Measurements from ENCODE around the gene ZBTB24. TPM values are rescaled to one million over a fixed set of nuclear protein-coding genes. Genes with fewer than 3 reads are reported as not detected.

The ZBTB24 gene
- polyA plus RNA-seq, 2 of the 4 experiments (the other 2 are of a cell fraction) = 4.5 to 5.4 TPM

DNA sequence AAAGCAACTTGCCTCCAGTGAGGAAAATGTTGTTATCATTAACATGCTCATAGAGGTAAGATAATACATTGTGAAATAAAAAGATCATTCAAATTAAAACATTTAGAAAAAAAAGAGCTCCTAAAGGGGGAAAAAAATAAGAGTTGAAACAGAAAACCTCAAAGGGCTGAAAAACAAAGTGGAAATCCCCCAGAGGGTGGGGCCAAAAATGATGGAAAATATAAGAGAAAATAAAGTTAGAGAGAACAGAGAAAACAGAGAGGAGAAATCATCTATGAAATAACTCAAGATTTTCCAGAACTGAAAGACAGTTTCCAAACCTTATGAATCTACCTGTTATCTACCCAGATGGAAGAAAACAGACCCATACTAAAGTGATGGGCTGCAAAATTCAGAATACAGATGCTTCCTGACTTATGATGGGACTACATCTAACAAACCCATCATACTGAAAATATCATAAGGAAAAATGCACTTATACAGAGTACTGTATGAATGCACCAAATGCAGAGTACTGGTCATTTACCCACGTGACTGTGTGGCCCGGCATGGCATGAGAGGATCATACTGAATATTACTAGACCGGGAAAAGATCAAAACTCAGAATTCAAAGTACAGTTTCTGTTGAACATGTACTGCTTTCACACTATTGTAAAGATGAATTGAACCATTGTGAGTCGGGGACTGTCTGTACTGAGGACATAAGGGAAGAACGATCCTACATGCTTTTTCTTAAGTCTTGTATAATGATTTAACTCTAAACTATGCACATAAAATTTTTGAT, 4.0 kb downstream of the ZBTB24 start:
- Histone ChIP-seq H3K4me3 (no peak overlapping the region), H3K27ac (no peak overlapping the region), H3K9me3 (no peaks in the 10 kb centered on the region), H3K4me1 (peaks cover 43% of the 10 kb centered on the region; the same call in 2 of the 3 replicates), H3K4me2 (peak overlapping the region; percentile 48)
- TF ChIP-seq JUNB (IDR thresholded peaks at IDR 0.05) (no peak), CBX2 (IDR thresholded peaks at IDR 0.05; ENCODE audit: borderline replicate concordance, low read depth) (no peak), HOXB13 (CRISPR knock-in tag; IDR thresholded peaks at IDR 0.05; ENCODE audit: low read depth) (no peak), CHD4 (IDR thresholded peaks at IDR 0.05; ENCODE audit: borderline replicate concordance) (no peak), REST (IDR thresholded peaks at IDR 0.05) (no peak), HDAC2 (IDR thresholded peaks at IDR 0.05) (no peak), SMC3 (IDR thresholded peaks at IDR 0.05) (no peak), CBX8 (IDR thresholded peaks at IDR 0.05) (no peak), MYC (IDR thresholded peaks at IDR 0.05; ENCODE audit: borderline replicate concordance, low read length) (no peak), RFX5 (IDR thresholded peaks at IDR 0.05) (no peak), ZNF302 (CRISPR knock-in tag; IDR thresholded peaks at IDR 0.05) (no peak), RAD21 (conservative IDR thresholded peaks at IDR 0.05 in 1 of 2, IDR thresholded peaks at IDR 0.05 in 1 of 2) (no peak), RARB (CRISPR knock-in tag; IDR thresholded peaks at IDR 0.05) (no peak), POLR2A (IDR thresholded peaks at IDR 0.05; ENCODE audit: low read length) (no peak), HOXA7 (CRISPR knock-in tag; IDR thresholded peaks at IDR 0.05) (no peak)
- TF ChIP-seq, protein P1, sequence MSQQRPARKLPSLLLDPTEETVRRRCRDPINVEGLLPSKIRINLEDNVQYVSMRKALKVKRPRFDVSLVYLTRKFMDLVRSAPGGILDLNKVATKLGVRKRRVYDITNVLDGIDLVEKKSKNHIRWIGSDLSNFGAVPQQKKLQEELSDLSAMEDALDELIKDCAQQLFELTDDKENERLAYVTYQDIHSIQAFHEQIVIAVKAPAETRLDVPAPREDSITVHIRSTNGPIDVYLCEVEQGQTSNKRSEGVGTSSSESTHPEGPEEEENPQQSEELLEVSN (IDR thresholded peaks at IDR 0.05; ENCODE audit: borderline replicate concordance, low read depth) = no peak
- TF ChIP-seq, protein P2, sequence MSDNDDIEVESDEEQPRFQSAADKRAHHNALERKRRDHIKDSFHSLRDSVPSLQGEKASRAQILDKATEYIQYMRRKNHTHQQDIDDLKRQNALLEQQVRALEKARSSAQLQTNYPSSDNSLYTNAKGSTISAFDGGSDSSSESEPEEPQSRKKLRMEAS (IDR thresholded peaks at IDR 0.05) = no peak
- DNase-seq (ENCODE audit: low read depth in 1 of 2, low spot score in 1 of 2) (no peak), FAIRE-seq (no peak), ATAC-seq (no peak)
- ChIA-PET CTCF (interaction anchor here (0.7 to 0.8 kb wide), 2 partner anchors 15 to 708 kb away, joined by 4 to 5 read pairs; no protein-coding TSS in a partner anchor), POLR2A (interaction anchor here (0.7 kb wide), 1 partner anchor 212 kb away, joined by 6 read pairs; the partner anchor contains the start of genes AK9 and FIG4)
- WGBS (ENCODE audit: missing lambda C conversion rate) = 82% methylated on average over 5 of the region's 5 CpGs

GRCh38 chr6:109478222-109478805, 4.7 kb downstream of the ZBTB24 start:
- DNase-seq (ENCODE audit: low read depth in 1 of 2, low spot score in 1 of 2) (no peak), ATAC-seq (no peak), FAIRE-seq (no peak)
- Histone ChIP-seq H3K4me3 (no peak overlapping the region), H3K4me2 (peak overlapping the region; percentile 48), H3K9me3 (no peaks in the 10 kb centered on the region), H3K4me1 (peaks cover 43% of the 10 kb centered on the region; the same call in 2 of the 3 replicates), H3K27ac (no peak overlapping the region)
- ChIA-PET CTCF (interaction anchor here (0.7 to 0.8 kb wide), 2 partner anchors 15 to 709 kb away, joined by 4 to 5 read pairs; no protein-coding TSS in a partner anchor), POLR2A (no interaction called here)
- TF ChIP-seq ESRRA (IDR thresholded peaks at IDR 0.05; ENCODE audit: borderline replicate concordance, low read length) (no peak), NR3C1 (IDR thresholded peaks at IDR 0.05) (no peak)
- TF ChIP-seq, protein P2 (IDR thresholded peaks at IDR 0.05) = no peak
- WGBS (ENCODE audit: missing lambda C conversion rate) = 88% methylated on average over 9 of the region's 9 CpGs

Measured in A549 (cell line).